ENCODE results near the gene IFITM1. TPM values are rescaled to one million over a fixed set of nuclear protein-coding genes. Genes with fewer than 3 reads are reported as not detected.

IFITM1 gene
- total RNA-seq, 1 experiment from 2014 or later = 4.8 TPM

GRCh38 chr11:336659-337198, 22.9 kb downstream of the IFITM1 start:
- ChIA-PET CTCF (interaction anchor here (0.6 kb wide), 1 partner anchor 19 kb away, joined by 3 read pairs; no protein-coding TSS in a partner anchor), POLR2A (no interaction called here)
- TF ChIP-seq CTCF (IDR thresholded peaks at IDR 0.05; ENCODE audit: unreplicated experiment) = no peak
- no peaks in the 10 kb centered on the region for H3K4me1 Mint-ChIP-seq (ENCODE audit: insufficient read depth, unreplicated experiment)
- H3K27me3 Mint-ChIP-seq (ENCODE audit: insufficient read depth, unreplicated experiment) = peaks cover 17% of the 10 kb centered on the region
- no TSS peak for BruUV-seq (replicated peaks)
- intact Hi-C loops (cut with micrococcal nuclease) = no loop called here
- H3K27ac Mint-ChIP-seq (ENCODE audit: low read depth, unreplicated experiment) = no peak overlapping the region
- H3K4me3 Mint-ChIP-seq (ENCODE audit: unreplicated experiment) = no peak overlapping the region
- DNase-seq (ENCODE audit: unreplicated experiment) = no peak
- H3K36me3 Mint-ChIP-seq (ENCODE audit: insufficient read depth, unreplicated experiment) = no peaks in the 10 kb centered on the region
- H3K9me3 Mint-ChIP-seq (ENCODE audit: unreplicated experiment) = no peaks in the 10 kb centered on the region

- BruUV-seq (replicated peaks) = no TSS peak
- no peak for DNase-seq (ENCODE audit: unreplicated experiment)
- TF ChIP-seq CTCF (IDR thresholded peaks at IDR 0.05; ENCODE audit: unreplicated experiment) = no peak
- no peaks in the 10 kb centered on the region for H3K9me3 Mint-ChIP-seq (ENCODE audit: unreplicated experiment)
- H3K27ac Mint-ChIP-seq (ENCODE audit: low read depth, unreplicated experiment) = no peak overlapping the region
- no peak overlapping the region for H3K4me3 Mint-ChIP-seq (ENCODE audit: unreplicated experiment)
- peaks cover 20% of the 10 kb centered on the region for H3K27me3 Mint-ChIP-seq (ENCODE audit: insufficient read depth, unreplicated experiment)
- no peaks in the 10 kb centered on the region for H3K4me1 Mint-ChIP-seq (ENCODE audit: insufficient read depth, unreplicated experiment)
- ChIA-PET CTCF (interaction anchor here (0.6 kb wide), 1 partner anchor 20 kb away, joined by 3 read pairs; no protein-coding TSS in a partner anchor), POLR2A (no interaction called here)
- intact Hi-C loops (cut with micrococcal nuclease) = no loop called here
- H3K36me3 Mint-ChIP-seq (ENCODE audit: insufficient read depth, unreplicated experiment) = no peaks in the 10 kb centered on the region
These were observed 23.9 kb downstream of the IFITM1 start for GRCh38 chr11:337711-338110.

DNA sequence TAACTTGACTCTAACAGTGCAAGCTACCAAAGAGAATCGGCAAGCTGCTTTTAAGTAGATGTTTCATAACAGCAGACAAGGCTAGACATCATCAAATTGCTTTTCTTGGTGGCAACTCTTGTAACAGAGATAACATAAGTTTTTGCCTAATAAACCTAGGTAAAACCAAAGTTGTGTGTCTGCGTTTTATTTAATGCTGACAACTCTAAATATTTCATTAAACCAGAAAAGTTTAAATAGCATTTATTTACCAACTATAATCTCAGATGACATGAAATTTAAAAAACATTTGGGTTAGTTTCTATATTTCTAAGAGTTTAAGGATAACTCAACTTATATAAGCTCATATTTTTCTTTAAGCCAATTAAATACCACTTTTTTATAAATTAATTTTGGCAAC, 26.1 kb downstream of the IFITM1 start:
- ChIA-PET POLR2A (interaction anchor here (0.9 to 2.2 kb wide), 2 partner anchors 15 to 31 kb away, joined by 5 to 10 read pairs; no protein-coding TSS in a partner anchor), CTCF (interaction anchor here (0.5 to 1.4 kb wide), 10 partner anchors 11 to 408 kb away, joined by 3 to 7 read pairs (median 3); no protein-coding TSS in a partner anchor)
- H3K4me1 Mint-ChIP-seq (ENCODE audit: insufficient read depth, unreplicated experiment) = no peaks in the 10 kb centered on the region
- no peak for TF ChIP-seq CTCF (IDR thresholded peaks at IDR 0.05; ENCODE audit: unreplicated experiment)
- no peak for DNase-seq (ENCODE audit: unreplicated experiment)
- H3K9me3 Mint-ChIP-seq (ENCODE audit: unreplicated experiment) = no peaks in the 10 kb centered on the region
- peaks cover 20% of the 10 kb centered on the region for H3K27me3 Mint-ChIP-seq (ENCODE audit: insufficient read depth, unreplicated experiment)
- H3K27ac Mint-ChIP-seq (ENCODE audit: low read depth, unreplicated experiment) = no peak overlapping the region
- intact Hi-C loops (cut with micrococcal nuclease) = no loop called here
- H3K36me3 Mint-ChIP-seq (ENCODE audit: insufficient read depth, unreplicated experiment) = no peaks in the 10 kb centered on the region
- BruUV-seq (replicated peaks) = no TSS peak
- no peak overlapping the region for H3K4me3 Mint-ChIP-seq (ENCODE audit: unreplicated experiment)

- no peak overlapping the region for H3K4me3 Mint-ChIP-seq (ENCODE audit: unreplicated experiment)
- peaks cover 20% of the 10 kb centered on the region for H3K27me3 Mint-ChIP-seq (ENCODE audit: insufficient read depth, unreplicated experiment)
- H3K36me3 Mint-ChIP-seq (ENCODE audit: insufficient read depth, unreplicated experiment) = no peaks in the 10 kb centered on the region
- no peak overlapping the region for H3K27ac Mint-ChIP-seq (ENCODE audit: low read depth, unreplicated experiment)
- no peaks in the 10 kb centered on the region for H3K4me1 Mint-ChIP-seq (ENCODE audit: insufficient read depth, unreplicated experiment)
- ChIA-PET POLR2A (interaction anchor here (0.7 to 2.2 kb wide), 2 partner anchors 14 to 104 kb away, joined by 3 to 10 read pairs; no protein-coding TSS in a partner anchor), CTCF (interaction anchor here (0.6 to 1.4 kb wide), 7 partner anchors 12 to 407 kb away, joined by 3 to 7 read pairs (median 3); no protein-coding TSS in a partner anchor)
- no peaks in the 10 kb centered on the region for H3K9me3 Mint-ChIP-seq (ENCODE audit: unreplicated experiment)
- intact Hi-C loops (cut with micrococcal nuclease) = no loop called here
- no TSS peak for BruUV-seq (replicated peaks)
- DNase-seq (ENCODE audit: unreplicated experiment) = no peak
- no peak for TF ChIP-seq CTCF (IDR thresholded peaks at IDR 0.05; ENCODE audit: unreplicated experiment)
These were observed 27.0 kb downstream of the IFITM1 start for GRCh38 chr11:340539-341512.
